HepG2 (cell line): ENCODE measurements around the gene SETD3. TPM values are rescaled to one million over a fixed set of nuclear protein-coding genes. Genes with fewer than 3 reads are reported as not detected.

ENCODE experiments used
- ATAC-seq: fragments of 200-7000 bp; cut with Tn5 transposase; 3 replicates; pipeline ENCODE4 v1.9.1; 2020; ENCODE audit warnings: mild to moderate bottlenecking, moderate library complexity
- BruUV-seq: library from RNA; stranded (reverse); fragments of 400-500 nt; replicated peaks from 2 replicates; lab custom pipeline; 2021; lab: Mats Ljungman, UMichigan
- CTCF ChIA-PET: fragments of 300-600 bp; formaldehyde crosslinking; extraction: SDS; loops from one replicate; lab custom pipeline; 2021; ENCODE audit warnings: low total read pairs, inconsistent platforms, low intra/inter-chr PET ratio; lab: Yijun Ruan, JAX
- POLR2A ChIA-PET: fragments of 350-600 bp; sonication (Branson Sonifier 250); formaldehyde crosslinking; loops from one replicate; lab custom pipeline; 2020; ENCODE audit warnings: antibody characterized with exemption, inconsistent platforms; lab: Yijun Ruan, JAX
- DNase-seq: peaks from one replicate; pipeline ENCODE4 v3.0.0-alpha.2; 2015; ENCODE audit warnings: low spot score
- FAIRE-seq: peaks from 3 replicates; lab custom pipeline; 2011; peaks lifted over from hg19 to GRCh38; lab: Jason Lieb, UNC
- H2AFZ ChIP-seq: one replicate; pipeline ENCODE4 v1.6.1; 2011; ENCODE audit warnings: low read length, inconsistent platforms
- H3K27ac ChIP-seq: fragments of 300-600 bp; 3 replicates; pipeline ENCODE4 v1.8.0; 2011; ENCODE audit warnings: mixed run types, mild to moderate bottlenecking, mixed read lengths, low read length, inconsistent platforms; ENCODE audit not compliant: insufficient read depth; ENCODE audit errors: extremely low read length
- H3K27me3 ChIP-seq, 2 experiments: fragments of 200-600 bp in 1 of 2; 2 replicates in 1 of 2; 3 replicates in 1 of 2; pipeline versions ENCODE4 v1.6.0 to v1.8.0; 2011; ENCODE audit warnings: low read length in 2 of 2, mild to moderate bottlenecking in 2 of 2, moderate library complexity in 2 of 2, inconsistent platforms in 1 of 2; ENCODE audit not compliant: insufficient read depth in 2 of 2, control insufficient read depth in 1 of 2
- H3K36me3 ChIP-seq, 2 experiments: fragments of 200-600 bp in 1 of 2; replicated peaks in 1 of 2; 2 replicates in 1 of 2; 3 replicates in 1 of 2; pipeline versions ENCODE4 v1.5.1 to v1.8.0; 2011; ENCODE audit warnings: low read length in 2 of 2, inconsistent platforms in 1 of 2; ENCODE audit not compliant: insufficient read depth in 2 of 2, control insufficient read depth in 1 of 2
- H3K4me1 ChIP-seq: 2 replicates; pipeline ENCODE4 v1.5.1; 2012; ENCODE audit warnings: low read length, inconsistent platforms; ENCODE audit not compliant: insufficient read depth
- H3K4me2 ChIP-seq: 2 replicates; pipeline ENCODE4 v1.6.0; 2011; ENCODE audit warnings: low read depth, low read length, inconsistent platforms
- H3K4me3 ChIP-seq, 3 experiments: fragments of 200-600 bp in 1 of 3; sonication (generic), shearing (Covaris generic) in 1 of 3; replicated peaks in 1 of 3; 2 replicates each; pipeline ENCODE4 v1.5.1; 2011 to 2016; ENCODE audit warnings: low read length in 3 of 3, inconsistent platforms in 2 of 3, low read depth in 2 of 3, mild to moderate bottlenecking in 2 of 3, control low read depth in 1 of 3, mixed read lengths in 1 of 3; ENCODE audit not compliant: insufficient read depth in 1 of 3
- H3K79me2 ChIP-seq: one replicate; pipeline ENCODE4 v1.6.1; 2011; ENCODE audit warnings: low read length, inconsistent platforms; ENCODE audit not compliant: insufficient read depth
- H3K9ac ChIP-seq: 2 replicates; pipeline ENCODE4 v1.6.0; 2011; ENCODE audit warnings: mild to moderate bottlenecking, low read depth, low read length, inconsistent platforms; ENCODE audit not compliant: insufficient read depth
- H3K9me3 ChIP-seq: 2 replicates; pipeline ENCODE4 v1.5.1; 2012; ENCODE audit warnings: mild to moderate bottlenecking, low read length
- H4K20me1 ChIP-seq: 2 replicates; pipeline ENCODE4 v1.6.0; 2011; ENCODE audit warnings: inconsistent platforms, mild to moderate bottlenecking, low read length, moderate library complexity; ENCODE audit not compliant: insufficient read depth
- CREB3 ChIP-seq: sonication (generic); formaldehyde crosslinking; IDR thresholded peaks from 2 replicates; pipeline ENCODE4 v1.5.0; 2020; ENCODE audit warnings: missing genetic modification reagents
- DNMT3B ChIP-seq: conservative IDR thresholded peaks from 2 replicates; pipeline ENCODE4 v1.6.1; 2016; ENCODE audit warnings: missing biosample characterization, control low read depth
- EED ChIP-seq: sonication (generic); formaldehyde crosslinking; IDR thresholded peaks from 2 replicates; pipeline ENCODE4 v1.5.0; 2020; ENCODE audit warnings: mild to moderate bottlenecking, missing genetic modification reagents
- KDM2A ChIP-seq: sonication (generic); formaldehyde crosslinking; IDR thresholded peaks from 2 replicates; pipeline ENCODE4 v1.4.0; 2020; ENCODE audit warnings: low read depth, missing genetic modification reagents, borderline replicate concordance
- KDM5B ChIP-seq: sonication (generic); formaldehyde crosslinking; IDR thresholded peaks from 2 replicates; pipeline ENCODE4 v1.4.0; 2020; ENCODE audit warnings: missing genetic modification reagents, mild to moderate bottlenecking, borderline replicate concordance
- KLF11 ChIP-seq: IDR thresholded peaks from 2 replicates; pipeline ENCODE4 v1.6.1; 2016; ENCODE audit warnings: missing compliant biosample characterization
- SIX4 ChIP-seq: sonication (generic); formaldehyde crosslinking; IDR thresholded peaks from 2 replicates; pipeline ENCODE4 v1.4.0; 2020; ENCODE audit warnings: missing genetic modification reagents
- SMYD3 ChIP-seq: sonication (generic); formaldehyde crosslinking; IDR thresholded peaks from 2 replicates; pipeline ENCODE4 v1.8.1; 2023; ENCODE audit warnings: mild to moderate bottlenecking, missing genetic modification reagents
- ZBTB7B ChIP-seq: sonication (generic); formaldehyde crosslinking; IDR thresholded peaks from 2 replicates; pipeline ENCODE4 v1.4.0; 2020; ENCODE audit warnings: missing genetic modification reagents
- ZNF17 ChIP-seq: sonication (generic); formaldehyde crosslinking; IDR thresholded peaks from 2 replicates; pipeline ENCODE4 v1.5.0; 2020; ENCODE audit warnings: mild to moderate bottlenecking, missing genetic modification reagents
- ZNF180 ChIP-seq: sonication (generic); formaldehyde crosslinking; IDR thresholded peaks from 2 replicates; pipeline ENCODE4 v1.4.0; 2020; ENCODE audit warnings: low read depth, missing genetic modification reagents, borderline replicate concordance
- ZNF607 ChIP-seq: sonication (generic); formaldehyde crosslinking; IDR thresholded peaks from 2 replicates; pipeline ENCODE4 v1.5.1; 2020; ENCODE audit warnings: missing genetic modification reagents, mild to moderate bottlenecking, borderline replicate concordance
- ZNF660 ChIP-seq: sonication (generic); formaldehyde crosslinking; IDR thresholded peaks from 2 replicates; pipeline ENCODE4 v1.5.1; 2020; ENCODE audit warnings: mild to moderate bottlenecking, low read depth, missing genetic modification reagents, borderline replicate concordance
- ZNF761 ChIP-seq: sonication (generic); formaldehyde crosslinking; conservative IDR thresholded peaks from 2 replicates; pipeline ENCODE4 v1.4.0; 2020; ENCODE audit warnings: mild to moderate bottlenecking, missing genetic modification reagents
- ZNF788 ChIP-seq: sonication (generic); formaldehyde crosslinking; IDR thresholded peaks from 2 replicates; pipeline ENCODE4 v1.5.0; 2020; ENCODE audit warnings: mild to moderate bottlenecking, missing genetic modification reagents, borderline replicate concordance
- ZNF800 ChIP-seq: sonication (generic); formaldehyde crosslinking; IDR thresholded peaks from 2 replicates; pipeline ENCODE4 v1.4.0; 2020; ENCODE audit warnings: missing genetic modification reagents
- ZSCAN31 ChIP-seq: sonication (generic); formaldehyde crosslinking; IDR thresholded peaks from 2 replicates; pipeline ENCODE4 v1.5.0; 2020; ENCODE audit warnings: low read depth, mild to moderate bottlenecking, missing genetic modification reagents
- WGBS: methylation state at CpG from one replicate; pipeline ENCODE4 v1.1.6; 2017; ENCODE audit warnings: low lambda C conversion rate; 5-methylcytosine and 5-hydroxymethylcytosine counted together
- in situ Hi-C: cut with HindIII; loops from 2 replicates; pipeline ENCODE4 v1.10.0; 2017; ENCODE audit warnings: low pct_unique_long_range_greater_than_20kb; ENCODE audit not compliant: extremely low pct_ligation_motif_present
- intact Hi-C: fragments of 100-400 bp; cut with micrococcal nuclease; formaldehyde crosslinking; loops from one replicate; pipeline ENCODE4 v1.10.0; 2022; ENCODE audit not compliant: unreplicated experiment
- polyA plus RNA-seq, 8 experiments: library from polyadenylated mRNA; depleted of rRNA in 3 of 8; stranded (reverse) in 7 of 8; unstranded in 1 of 8; fragments of >200 nt; fragmentation: Illumina TruSeq in 4 of 8; extraction: Trizol in 4 of 8; gene quantifications; 2 replicates each; pipeline versions ENCODE4 v1.2.1 to v1.2.3, GENCODE V29; 2011 to 2016; ENCODE audit warnings: low read depth in 4 of 8, missing spikeins in 1 of 8, mixed read lengths in 1 of 8; ENCODE audit not compliant: insufficient read depth in 1 of 8
- total RNA-seq, 5 experiments: library from RNA; depleted of rRNA; stranded (reverse); fragments of >200 nt; fragmentation: Illumina TruSeq; extraction: Trizol; gene quantifications; 2 replicates each; pipeline ENCODE4 v1.2.3, GENCODE V29; 2016; ENCODE audit warnings: low read depth in 1 of 5

The SETD3 gene
- total and polyA plus RNA-seq, 2 of the 13 experiments (the other 11 are each of a cell fraction or from before 2014, with no cell fraction given), result 30.3 to 67.1 TPM

GRCh38 chr14:99527427-99528076 is 46.9 kb upstream of the SETD3 start:
- Histone ChIP-seq H4K20me1 (peaks cover 15% of the 10 kb centered on the region; the same call in 1 of the 2 replicates), H3K27me3 (no peaks in the 10 kb centered on the region), H3K4me2 (no peak overlapping the region), H3K9me3 (no peaks in the 10 kb centered on the region), H3K9ac (no peak overlapping the region), H3K36me3 (peaks cover 5 to 22% of the 10 kb centered on the region in 2 experiments; a peak in 4 of 5 replicates), H3K4me3 (no peak overlapping the region), H2AFZ (no peak overlapping the region), H3K79me2 (peaks cover 16% of the 10 kb centered on the region), H3K27ac (no peak overlapping the region), H3K4me1 (peaks cover 17% of the 10 kb centered on the region)
- TF ChIP-seq KLF11 (CRISPR knock-in tag) (no peak), ZNF761 (CRISPR knock-in tag) (no peak), ZNF607 (CRISPR knock-in tag) (no peak), ZSCAN31 (CRISPR knock-in tag) (no peak), ZNF800 (CRISPR knock-in tag) (no peak)
- in situ Hi-C loops (loop anchor here (10.0 kb wide), 1 partner anchor 357 kb away; no protein-coding TSS in a partner anchor), intact Hi-C loops (no loop called here)
- no peak for ATAC-seq
- ChIA-PET CTCF (no interaction called here), POLR2A (no interaction called here)
- no peak for DNase-seq
- no peak for FAIRE-seq
- BruUV-seq, result no TSS peak
- 94% methylated on average over 15 of the region's 19 CpGs for WGBS

- no peak for DNase-seq
- Histone ChIP-seq H3K4me1 (peaks cover 21% of the 10 kb centered on the region), H3K27ac (no peak overlapping the region), H3K79me2 (peaks cover 14% of the 10 kb centered on the region), H3K4me2 (no peak overlapping the region), H2AFZ (no peak overlapping the region), H4K20me1 (peaks cover 15% of the 10 kb centered on the region; the same call in 1 of the 2 replicates), H3K4me3 (no peak overlapping the region), H3K9me3 (no peaks in the 10 kb centered on the region), H3K27me3 (no peaks in the 10 kb centered on the region), H3K9ac (no peak overlapping the region), H3K36me3 (peaks cover 5 to 22% of the 10 kb centered on the region in 2 experiments; a peak in 4 of 5 replicates)
- no TSS peak for BruUV-seq
- WGBS, result 97% methylated on average over 5 of the region's 12 CpGs
- intact Hi-C loops (no loop called here), in situ Hi-C loops (loop anchor here (10.0 kb wide), 1 partner anchor 358 kb away; no protein-coding TSS in a partner anchor)
- CTCF ChIA-PET, result no interaction called here
- FAIRE-seq, result no peak
- no peak for ATAC-seq
- POLR2A ChIA-PET, result no interaction called here
- TF ChIP-seq DNMT3B, result no peak
- TF ChIP-seq EED (CRISPR knock-in tag), result no peak
- no peak for TF ChIP-seq SMYD3 (CRISPR knock-in tag)
- TF ChIP-seq ZNF17, result no peak
- TF ChIP-seq ZNF660 (CRISPR knock-in tag), result no peak
- TF ChIP-seq KDM2A (CRISPR knock-in tag), result no peak
- TF ChIP-seq SIX4 (CRISPR knock-in tag), result no peak
- no peak for TF ChIP-seq ZNF180
- no peak for TF ChIP-seq ZBTB7B
- no peak for TF ChIP-seq KDM5B
- no peak for TF ChIP-seq CREB3
- no peak for TF ChIP-seq ZNF788 (CRISPR knock-in tag)
Observed at GRCh38 chr14:99527026-99527425, 46.4 kb upstream of the SETD3 start.
